TTC549 (cell line): ENCODE measurements around the gene NF2.

ENCODE experiments used
- FAIRE-seq: peaks from 2 replicates; lab custom pipeline; 2012; peaks lifted over from hg19 to GRCh38; lab: Jason Lieb, UNC

NF2 gene

GRCh38 chr22:29631725-29632124 is 28.3 kb downstream of the NF2 start:
- no peak for FAIRE-seq

- FAIRE-seq: no peak
Observed at GRCh38 chr22:29632672-29633071, 29.2 kb downstream of the NF2 start.

GRCh38 chr22:29633514-29634312 is 30.3 kb downstream of the NF2 start:
- no peak for FAIRE-seq

DNA sequence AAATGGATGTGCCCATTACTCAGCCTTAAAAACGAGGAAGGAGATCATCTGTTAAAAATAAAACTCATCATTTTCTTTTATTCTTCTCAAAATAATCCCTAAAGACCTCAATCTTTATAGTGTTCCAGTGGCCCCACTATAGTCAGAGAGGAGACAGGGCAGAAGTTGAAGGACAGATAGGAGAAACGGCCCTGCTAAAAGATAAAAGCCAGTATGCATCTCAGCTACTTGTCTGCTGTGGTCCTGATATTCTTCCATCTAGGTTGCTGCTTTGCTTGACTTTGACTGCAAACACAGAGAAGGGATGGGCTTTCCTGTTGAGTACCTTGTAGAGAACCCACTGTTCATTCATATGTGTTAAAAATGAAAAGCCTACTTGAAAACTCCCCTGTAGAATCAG is 31.4 kb downstream of the NF2 start:
- no peak for FAIRE-seq

DNA sequence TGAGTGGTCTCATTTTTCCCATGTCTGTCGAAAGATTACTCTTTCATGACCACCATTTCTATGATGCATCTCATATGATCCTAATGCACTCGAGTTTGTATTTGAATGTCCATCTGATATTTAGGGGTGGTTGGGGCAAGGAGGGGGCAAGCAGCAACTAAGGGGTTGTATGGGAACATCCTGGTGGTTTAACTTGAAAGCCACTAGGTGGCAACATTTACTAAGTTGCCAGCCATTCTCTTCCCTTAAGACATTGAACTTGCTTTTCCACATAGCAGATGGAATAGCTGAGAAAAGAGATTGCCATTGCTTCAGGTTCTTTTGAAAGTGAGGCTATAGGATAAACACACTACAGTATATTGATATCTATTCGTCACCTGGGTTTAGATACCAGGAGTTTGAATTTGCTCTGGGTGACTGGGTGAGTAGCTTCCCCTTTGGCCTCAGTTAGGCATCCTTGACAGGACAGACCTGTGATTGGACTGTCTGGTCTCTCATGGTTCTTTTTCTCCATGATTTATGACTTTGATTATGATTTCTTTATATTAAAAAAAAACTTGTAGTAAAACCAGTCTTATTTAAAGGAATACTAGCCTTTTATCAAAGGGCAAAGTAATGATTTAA is 32.4 kb downstream of the NF2 start:
- no peak for FAIRE-seq

GRCh38 chr22:29636751-29637150 is 33.3 kb downstream of the NF2 start:
- FAIRE-seq: no peak

GRCh38 chr22:29637181-29637580 is 33.7 kb downstream of the NF2 start:
- no peak for FAIRE-seq

DNA sequence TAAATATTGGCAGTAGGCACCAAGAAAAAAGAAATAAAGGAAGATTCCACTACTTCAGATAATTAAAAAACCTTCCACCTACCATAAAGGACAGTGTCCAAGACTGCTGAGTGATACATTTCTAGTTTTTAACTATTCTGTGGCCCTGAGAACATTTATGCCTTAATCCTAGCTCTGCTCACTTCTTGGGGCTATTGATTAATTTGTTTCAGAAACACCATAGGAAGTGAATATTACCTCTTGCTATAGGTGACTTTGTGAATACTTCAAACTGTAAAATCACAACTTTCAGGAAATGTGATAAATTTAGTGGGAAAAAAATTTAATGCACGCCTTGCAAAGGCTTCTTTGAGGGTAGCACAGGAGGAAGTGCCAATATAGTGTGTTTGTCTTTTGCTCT is 35.2 kb downstream of the NF2 start:
- no peak for FAIRE-seq

GRCh38 chr22:29639096-29639495 is 35.7 kb downstream of the NF2 start:
- no peak for FAIRE-seq

- FAIRE-seq: no peak
Observed at GRCh38 chr22:29641042-29641699, 37.7 kb downstream of the NF2 start.

GRCh38 chr22:29641700-29642330 is 38.4 kb downstream of the NF2 start:
- FAIRE-seq: no peak

DNA sequence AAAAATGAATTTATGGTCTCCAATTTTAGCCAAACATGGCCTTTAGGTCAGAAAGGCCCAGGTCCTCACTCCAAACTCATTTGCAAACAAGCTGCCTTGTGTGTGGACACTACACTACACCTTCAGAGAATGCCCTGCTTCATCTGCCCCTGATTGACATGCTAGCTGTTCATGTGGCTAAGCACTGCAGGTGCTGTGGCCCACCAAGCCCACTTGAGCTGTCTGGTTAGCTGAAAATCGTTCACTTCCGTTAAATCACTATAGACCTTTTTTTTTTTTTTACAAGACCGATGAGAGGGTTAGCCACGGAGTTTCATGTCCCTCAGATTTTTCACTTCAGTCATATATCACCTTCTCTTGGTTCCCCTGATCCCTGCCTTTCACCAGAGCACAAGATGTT is 39.3 kb downstream of the NF2 start:
- FAIRE-seq: no peak

DNA sequence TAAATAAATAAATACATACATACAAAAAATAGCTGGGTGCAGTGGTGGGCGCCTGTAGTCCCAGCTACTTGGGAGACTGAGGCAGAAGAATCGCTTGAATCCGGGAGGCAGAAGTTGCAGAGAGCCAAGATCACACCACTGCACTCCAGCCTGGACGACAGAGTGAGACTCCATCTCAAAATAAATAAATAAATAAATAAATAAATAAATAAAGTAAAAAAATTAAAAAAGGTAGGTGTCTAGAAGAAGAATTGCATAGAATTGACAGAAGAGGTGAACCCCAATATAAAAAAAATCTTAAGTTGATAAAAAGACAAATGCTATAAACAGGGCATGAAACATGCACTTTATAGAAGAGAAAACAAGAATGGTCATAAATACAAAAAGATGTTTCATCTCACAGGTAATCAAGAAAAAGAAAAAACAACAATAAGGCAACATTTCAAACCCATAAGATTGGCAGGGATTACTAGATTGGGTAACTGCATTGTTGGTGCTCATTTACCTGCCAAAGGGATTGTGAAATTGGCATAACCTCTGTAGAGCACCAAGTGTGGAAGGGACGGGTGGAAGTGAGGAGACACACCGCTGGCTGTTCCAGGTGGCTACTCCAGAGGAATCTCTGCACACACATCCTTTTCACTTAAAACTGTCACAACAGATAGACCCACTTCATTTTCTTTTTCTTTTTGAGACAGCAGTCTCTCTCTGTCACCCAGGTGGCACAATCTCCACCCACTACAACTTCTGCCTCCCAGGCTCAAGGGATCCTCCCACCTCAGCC is 44.7 kb downstream of the NF2 start:
- FAIRE-seq: no peak

- no peak for FAIRE-seq
Observed at GRCh38 chr22:29650370-29650769, 46.9 kb downstream of the NF2 start.

GRCh38 chr22:29651652-29652051 is 48.2 kb downstream of the NF2 start:
- no peak for FAIRE-seq

- no peak for FAIRE-seq
Observed at GRCh38 chr22:29654420-29654819, 51.0 kb downstream of the NF2 start.

DNA sequence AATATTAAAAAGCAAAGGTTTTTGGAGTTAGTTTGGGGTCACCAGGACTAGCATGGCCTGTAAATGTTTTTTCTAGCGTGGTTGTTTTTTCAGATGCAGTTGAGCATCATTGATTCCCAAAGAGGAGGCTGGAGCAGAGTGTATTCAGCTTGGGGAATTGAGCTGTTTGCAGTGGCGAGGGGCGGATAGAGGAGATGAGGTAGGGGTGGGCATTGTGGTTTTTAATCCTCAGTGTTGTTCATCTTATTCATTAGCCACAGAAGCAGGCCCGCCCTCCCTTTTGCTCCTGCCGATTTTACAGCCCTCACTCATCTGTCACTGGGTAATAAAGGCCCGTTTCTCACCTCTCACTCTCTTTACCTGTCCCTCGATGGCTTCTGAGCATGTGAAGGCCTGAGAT is 51.4 kb downstream of the NF2 start:
- FAIRE-seq: no peak

DNA sequence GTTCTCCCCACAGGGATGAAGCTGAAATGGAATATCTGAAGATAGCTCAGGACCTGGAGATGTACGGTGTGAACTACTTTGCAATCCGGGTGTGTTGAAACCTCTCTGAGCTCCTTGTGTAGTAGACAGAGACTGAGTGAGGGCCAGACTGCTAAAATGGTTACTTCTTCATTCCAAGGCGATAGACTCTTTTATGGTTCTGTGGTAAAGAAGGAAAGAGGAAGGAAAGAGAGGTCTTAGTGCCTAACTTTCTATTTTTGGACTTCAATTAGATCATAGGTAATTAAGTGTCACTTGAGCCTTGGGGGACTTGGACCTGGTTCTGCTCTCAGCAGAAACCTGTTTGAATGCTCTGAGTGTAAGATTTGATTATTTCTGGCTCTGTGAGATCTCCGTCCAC is 54.7 kb downstream of the NF2 start:
- FAIRE-seq: no peak

DNA sequence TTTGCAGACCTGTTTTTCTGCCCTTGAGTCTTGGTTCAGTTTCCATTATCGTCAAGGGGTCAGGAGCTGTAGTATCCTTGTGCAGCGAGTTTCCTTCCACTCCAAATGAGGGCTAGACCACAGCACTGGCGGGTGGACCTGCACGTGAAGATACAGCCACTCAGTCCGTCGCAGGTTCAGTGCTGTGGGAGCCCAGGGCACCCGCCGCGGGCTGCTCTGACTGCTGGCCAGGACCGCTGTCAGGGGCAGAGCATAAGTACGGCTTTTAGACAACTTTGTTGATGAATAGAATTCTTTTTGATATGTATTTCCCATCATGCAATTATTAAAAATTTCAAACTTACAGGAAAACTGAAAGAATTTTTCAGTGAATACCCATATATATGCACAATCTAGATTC is 56.6 kb downstream of the NF2 start:
- FAIRE-seq: no peak

DNA sequence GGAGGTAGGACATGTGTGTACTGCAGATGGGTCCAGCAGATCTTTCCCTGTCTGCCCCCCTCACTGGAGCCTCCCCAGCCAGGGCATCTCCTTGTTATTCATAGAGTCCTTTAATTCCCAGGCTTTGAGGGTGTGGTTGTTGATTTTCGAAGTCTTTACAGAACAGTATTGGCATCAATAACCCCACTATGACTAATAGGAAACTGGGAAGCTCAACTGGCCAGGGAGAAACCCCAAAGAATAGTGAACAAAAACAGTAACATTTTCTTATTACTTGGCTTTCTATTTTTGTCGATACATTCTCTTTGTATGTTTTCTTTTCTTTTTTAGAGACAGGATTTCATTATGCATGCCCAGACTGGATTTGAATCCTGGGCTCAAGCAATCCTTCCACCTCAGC is 57.9 kb downstream of the NF2 start:
- no peak for FAIRE-seq

- no peak for FAIRE-seq
Observed at GRCh38 chr22:29663180-29663821, 59.9 kb downstream of the NF2 start.

- FAIRE-seq: no peak
Observed at GRCh38 chr22:29665486-29665885, 62.1 kb downstream of the NF2 start.
